Measurements from ENCODE around the gene C9orf152.
A peak's percentile ranks its signal among the peaks of the same experiment; 100 is the strongest.
"Not testable (repeated sequence)": the region's sequence is repeated elsewhere in the genome, so short reads cannot be mapped to it uniquely, and the experiment has no call there.

C9orf152 gene

GRCh38 chr9:110208031-110208430, at the start of gene C9orf152:
Gene C9orf152, minus strand, starts transcription at chr9:110208159. Its CDS starts 580 bp downstream, at chr9:110207579.
- DNase-seq = no peak

- no peak for DNase-seq
Measured at GRCh38 chr9:110257097-110257841, 49.3 kb upstream of the C9orf152 start.

GRCh38 chr9:110256380-110257096, 48.6 kb upstream of the C9orf152 start, which contains the start of gene TXN:
Gene TXN, minus strand, starts transcription at chr9:110256507. Its CDS starts 72 bp downstream, at chr9:110256435.
- DNase-seq = peak; percentile 99

GRCh38 chr9:110255463-110256379, 47.8 kb upstream of the C9orf152 start:
- DNase-seq = peak; percentile 76

- DNase-seq = no peak
Measured at GRCh38 chr9:110255034-110255462, 47.1 kb upstream of the C9orf152 start.

- DNase-seq = no peak
Measured at GRCh38 chr9:110254500-110254899, 46.5 kb upstream of the C9orf152 start.

GRCh38 chr9:110252509-110253139, 44.7 kb upstream of the C9orf152 start:
- no peak for DNase-seq

- not testable (repeated sequence) for DNase-seq
Measured at GRCh38 chr9:110251770-110252169, 43.8 kb upstream of the C9orf152 start.

- no peak for DNase-seq
Measured at GRCh38 chr9:110251212-110251611, 43.3 kb upstream of the C9orf152 start.

GRCh38 chr9:110249603-110250002, 41.6 kb upstream of the C9orf152 start:
- no peak for DNase-seq

GRCh38 chr9:110248361-110248760, 40.4 kb upstream of the C9orf152 start:
- DNase-seq = no peak

- no peak for DNase-seq
Measured at GRCh38 chr9:110246214-110246613, 38.3 kb upstream of the C9orf152 start.

GRCh38 chr9:110244616-110245015, 36.7 kb upstream of the C9orf152 start:
- no peak for DNase-seq

- peak; percentile 48 for DNase-seq
Measured at GRCh38 chr9:110241858-110242321, 33.9 kb upstream of the C9orf152 start.

- DNase-seq = no peak
Measured at GRCh38 chr9:110241260-110241857, 33.4 kb upstream of the C9orf152 start.

GRCh38 chr9:110240198-110240597, 32.2 kb upstream of the C9orf152 start:
- DNase-seq = peak; percentile 53

GRCh38 chr9:110228321-110228720, 20.4 kb upstream of the C9orf152 start:
- DNase-seq = no peak

- DNase-seq = no peak
Measured at GRCh38 chr9:110224583-110224982, 16.6 kb upstream of the C9orf152 start.

GRCh38 chr9:110220809-110221208, 12.8 kb upstream of the C9orf152 start:
- DNase-seq = no peak

GRCh38 chr9:110217656-110218099, 9.7 kb upstream of the C9orf152 start:
- peak; percentile 67 for DNase-seq

- DNase-seq = no peak
Measured at GRCh38 chr9:110214586-110215355, 6.8 kb upstream of the C9orf152 start.

All from suppressor macrophage treated with lipopolysaccharide for 4 hours (primary cell).